Tongue (tissue), 3 donors: Measurements from ENCODE around the gene PHKA1. TPM values are rescaled to one million over a fixed set of nuclear protein-coding genes. Genes with fewer than 3 reads are reported as not detected.
"Not testable (repeated sequence)": the region's sequence is repeated elsewhere in the genome, so short reads cannot be mapped to it uniquely, and the experiment has no call there.

Experiments
- DNase-seq: peaks from one replicate; pipeline ENCODE4 v3.0.0-alpha.2; 2015
- small RNA-seq: library from RNA; depleted of rRNA; stranded (forward); fragments of <200 nt; gene quantifications from one replicate; pipeline ENCODE3, GENCODE V24; 2014; ENCODE audit warnings: low replicate concordance
- total RNA-seq: library from RNA; depleted of rRNA; stranded (reverse); fragments of >200 nt; gene quantifications from one replicate; pipeline ENCODE4 v1.2.3, GENCODE V29; 2014

PHKA1 gene
- total RNA-seq, 1 donor from 2014 or later, result 16.6 TPM

DNA sequence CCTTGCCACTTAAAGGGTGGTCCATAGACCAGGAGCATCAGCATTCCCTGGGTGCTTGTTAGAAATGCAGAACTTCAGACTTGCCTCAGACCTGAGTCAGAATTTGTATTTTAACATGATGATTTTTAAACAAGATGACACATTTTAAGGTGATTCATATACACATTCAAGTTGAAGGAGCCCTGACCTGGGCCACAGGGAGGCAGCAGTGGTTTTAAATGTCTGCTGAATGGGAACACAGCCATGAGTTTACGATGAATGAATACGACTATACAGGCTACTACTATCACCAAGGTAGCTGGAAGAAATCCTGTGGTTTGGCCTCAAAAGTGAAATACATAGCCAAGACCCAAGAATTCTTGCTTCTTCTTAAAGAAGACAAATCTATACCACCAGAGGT, 144.3 kb downstream of the PHKA1 start:
- no peak for DNase-seq

GRCh38 chrX:72568406-72569092, 145.6 kb downstream of the PHKA1 start:
- no peak for DNase-seq

- no peak for DNase-seq
These were observed 147.7 kb downstream of the PHKA1 start for GRCh38 chrX:72566448-72566847.

DNA sequence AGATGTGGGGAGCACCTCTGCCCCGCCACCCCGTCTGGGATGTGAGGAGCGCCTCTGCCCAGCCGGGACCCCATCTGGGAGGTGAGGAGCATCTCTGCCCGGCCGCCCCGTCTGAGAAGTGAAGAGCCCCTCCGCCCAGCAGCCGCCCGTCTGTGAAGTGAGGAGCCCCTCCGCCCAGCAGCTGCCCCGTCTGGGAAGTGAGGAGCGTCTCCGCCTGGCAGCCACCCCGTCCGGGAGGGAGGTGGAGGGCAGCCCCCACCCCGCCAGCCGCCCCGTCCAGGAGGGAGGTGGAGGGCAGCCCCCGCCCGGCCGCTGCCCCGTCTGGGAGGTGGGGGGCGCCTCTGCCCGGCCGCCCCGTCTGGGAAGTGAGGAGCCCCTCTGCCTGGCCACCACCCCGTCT, 154.5 kb downstream of the PHKA1 start:
- not testable (repeated sequence) for DNase-seq

DNA sequence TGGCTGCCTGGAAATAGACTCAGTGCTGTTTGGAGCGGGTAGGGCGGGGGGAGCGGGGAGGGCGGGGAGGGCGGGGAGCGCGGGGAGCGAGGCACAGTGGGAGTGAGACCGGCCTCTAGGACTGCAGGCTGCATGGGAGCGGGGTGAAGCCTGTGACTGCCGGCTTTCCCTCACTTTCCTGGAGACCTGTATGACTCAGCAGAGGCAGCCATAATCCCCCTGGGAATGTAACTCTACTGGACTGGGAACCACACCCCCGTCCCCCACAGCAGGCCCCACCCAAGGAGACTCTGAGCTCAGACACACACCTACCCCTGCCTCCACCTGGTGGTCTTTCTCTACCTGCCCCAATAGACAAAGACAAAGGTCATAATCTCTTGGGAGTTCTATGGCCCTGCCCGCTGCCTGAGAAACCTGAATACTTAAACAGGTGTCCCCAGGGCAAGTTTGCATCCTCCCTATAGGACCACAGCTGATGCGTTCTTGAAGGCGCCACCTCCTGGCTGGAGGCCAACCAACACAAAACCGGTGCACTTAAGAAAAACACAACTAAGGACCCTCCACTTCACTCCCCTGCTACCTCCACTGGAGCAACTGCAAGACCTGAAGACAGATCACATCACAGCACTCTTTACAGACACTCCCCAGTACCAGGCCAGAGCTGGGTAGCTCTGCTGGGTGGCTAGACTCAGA, 159.5 kb downstream of the PHKA1 start:
- no peak for DNase-seq

- DNase-seq, result not testable (repeated sequence)
These were observed 161.7 kb downstream of the PHKA1 start for GRCh38 chrX:72552443-72552842.

- peak; percentile 19 for DNase-seq
These were observed 168.1 kb downstream of the PHKA1 start for GRCh38 chrX:72545990-72546389.

- DNase-seq, result peak; percentile 53
These were observed 173.8 kb downstream of the PHKA1 start for GRCh38 chrX:72540318-72540717.

GRCh38 chrX:72539822-72540221, 174.3 kb downstream of the PHKA1 start:
- DNase-seq, result peak; percentile 8

DNA sequence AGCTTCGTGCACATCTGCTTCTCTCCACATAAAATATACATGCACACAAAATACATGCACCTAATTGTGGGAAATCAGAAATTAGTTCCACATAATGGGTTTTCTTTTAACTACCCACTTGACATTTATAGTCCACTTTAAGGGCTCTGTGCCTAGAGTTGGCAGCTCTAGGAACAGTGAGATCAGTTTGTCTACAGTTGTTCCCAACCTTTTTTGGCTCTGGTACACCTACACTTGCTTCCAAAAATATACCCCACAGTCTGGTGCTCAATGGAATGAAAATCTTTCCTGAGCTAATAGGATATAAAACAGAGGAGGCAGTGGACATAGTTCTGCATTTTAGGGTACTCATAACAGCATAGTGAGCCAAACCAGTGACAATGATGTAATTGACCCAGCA, 177.6 kb downstream of the PHKA1 start:
- DNase-seq, result peak; percentile 6

GRCh38 chrX:72532366-72532765, 181.7 kb downstream of the PHKA1 start:
- no peak for DNase-seq

Small RNA genes lying within 50 kb of the gene (small RNA-seq; reads per million reads assigned to genes)
- gene BX295541.1 (not detected), gene RF00012 (not detected), gene RNU1-112P (0.05 reads per million)

Other genes with a start within 250 kb of the PHKA1 start
- gene HDAC8, start 141.5 kb downstream of the PHKA1 start, total RNA-seq, result 28.4 TPM
- gene DMRTC1B, start 62.6 kb upstream of the PHKA1 start, total RNA-seq, result not detected
- not detected for gene FAM236B, start 68.4 kb upstream of the PHKA1 start, total RNA-seq
- not detected for gene FAM236D, start 93.9 kb upstream of the PHKA1 start, total RNA-seq
- gene FAM236C, start 198.3 kb upstream of the PHKA1 start, total RNA-seq, result not detected
- not detected for gene FAM236A, start 223.9 kb upstream of the PHKA1 start, total RNA-seq
- 0.62 TPM for gene DMRTC1, start 229.5 kb upstream of the PHKA1 start, total RNA-seq